ENCODE measurements around the gene VAV2.

Gene VAV2

GRCh38 chr9:133838859-133839507 lies 153.1 kb downstream of the VAV2 start:
- H3K4me3 ChIP-seq (ENCODE audit: low read length) = no peak overlapping the region
- DNase-seq (ENCODE audit: low read depth, low spot score) = no peak

- no peak overlapping the region for H3K4me3 ChIP-seq (ENCODE audit: low read length)
- no peak for DNase-seq (ENCODE audit: low read depth, low spot score)
Measured at GRCh38 chr9:133837627-133838597, 154.2 kb downstream of the VAV2 start.

GRCh38 chr9:133836818-133837217 lies 155.3 kb downstream of the VAV2 start:
- no peak for DNase-seq (ENCODE audit: low read depth, low spot score)
- no peak overlapping the region for H3K4me3 ChIP-seq (ENCODE audit: low read length)

- H3K4me3 ChIP-seq (ENCODE audit: low read length) = no peak overlapping the region
- no peak for DNase-seq (ENCODE audit: low read depth, low spot score)
Measured at GRCh38 chr9:133836001-133836758, 155.9 kb downstream of the VAV2 start.

GRCh38 chr9:133835262-133835901 lies 156.7 kb downstream of the VAV2 start:
- no peak overlapping the region for H3K4me3 ChIP-seq (ENCODE audit: low read length)
- no peak for DNase-seq (ENCODE audit: low read depth, low spot score)

GRCh38 chr9:133834080-133834976 lies 157.8 kb downstream of the VAV2 start:
- DNase-seq (ENCODE audit: low read depth, low spot score) = no peak
- no peak overlapping the region for H3K4me3 ChIP-seq (ENCODE audit: low read length)

GRCh38 chr9:133833388-133834025 lies 158.6 kb downstream of the VAV2 start:
- H3K4me3 ChIP-seq (ENCODE audit: low read length) = no peak overlapping the region
- DNase-seq (ENCODE audit: low read depth, low spot score) = no peak

GRCh38 chr9:133832877-133833276 lies 159.2 kb downstream of the VAV2 start:
- H3K4me3 ChIP-seq (ENCODE audit: low read length) = no peak overlapping the region
- no peak for DNase-seq (ENCODE audit: low read depth, low spot score)

GRCh38 chr9:133830711-133831110 lies 161.4 kb downstream of the VAV2 start:
- no peak for DNase-seq (ENCODE audit: low read depth, low spot score)
- no peak overlapping the region for H3K4me3 ChIP-seq (ENCODE audit: low read length)

GRCh38 chr9:133830310-133830709 lies 161.8 kb downstream of the VAV2 start:
- H3K4me3 ChIP-seq (ENCODE audit: low read length) = no peak overlapping the region
- no peak for DNase-seq (ENCODE audit: low read depth, low spot score)

- DNase-seq (ENCODE audit: low read depth, low spot score) = no peak
- no peak overlapping the region for H3K4me3 ChIP-seq (ENCODE audit: low read length)
Measured at GRCh38 chr9:133828338-133828997, 163.7 kb downstream of the VAV2 start.

- no peak for DNase-seq (ENCODE audit: low read depth, low spot score)
- H3K4me3 ChIP-seq (ENCODE audit: low read length) = no peak overlapping the region
Measured at GRCh38 chr9:133826289-133827085, 165.6 kb downstream of the VAV2 start.

GRCh38 chr9:133825555-133826218 lies 166.4 kb downstream of the VAV2 start:
- DNase-seq (ENCODE audit: low read depth, low spot score) = no peak

GRCh38 chr9:133824802-133825186 lies 167.3 kb downstream of the VAV2 start:
- DNase-seq (ENCODE audit: low read depth, low spot score) = no peak
- no peak overlapping the region for H3K4me3 ChIP-seq (ENCODE audit: low read length)

More at GRCh38 chr9:133825555-133826218, 166.4 kb downstream of the VAV2 start:
- H3K4me3 ChIP-seq (ENCODE audit: low read length) = no peak overlapping the region

GRCh38 chr9:133824106-133824801 lies 167.9 kb downstream of the VAV2 start:
- no peak for DNase-seq (ENCODE audit: low read depth, low spot score)
- H3K4me3 ChIP-seq (ENCODE audit: low read length) = no peak overlapping the region

All from Jurkat, Clone E6-1 (cell line).